Kidney (tissue), 14 donors: Measurements from ENCODE around the gene SCUBE3. TPM values are rescaled to one million over a fixed set of nuclear protein-coding genes. Genes with fewer than 3 reads are reported as not detected.

Experiments
- DNase-seq, 5 donors: peaks; one replicate each; pipeline ENCODE4 v3.0.0-alpha.2; 2013 to 2020
- FAIRE-seq: peaks from 2 replicates; lab custom pipeline; 2012; peaks lifted over from hg19 to GRCh38; lab: Jason Lieb, UNC
- H3K27ac ChIP-seq, 2 donors: one replicate each; pipeline ENCODE4 v1.7.0; 2013; ENCODE audit warnings: low read depth in 2 of 2, low read length in 2 of 2, inconsistent platforms in 1 of 2
- H3K27me3 ChIP-seq: one replicate; pipeline ENCODE4 v1.7.1; 2013; ENCODE audit warnings: low read length, inconsistent platforms; ENCODE audit not compliant: control insufficient read depth, insufficient read depth
- H3K36me3 ChIP-seq, 3 donors: one replicate each; pipeline versions ENCODE4 v1.7.0 to v1.7.1; 2013; ENCODE audit warnings: low read length in 3 of 3, control low read depth in 1 of 3, inconsistent platforms in 1 of 3; ENCODE audit not compliant: insufficient read depth in 3 of 3, control insufficient read depth in 2 of 3
- H3K4me1 ChIP-seq, 3 donors: one replicate each; pipeline versions ENCODE4 v1.7.0 to v1.7.1; 2013; ENCODE audit warnings: low read length in 3 of 3, inconsistent platforms in 1 of 3, low read depth in 1 of 3; ENCODE audit not compliant: control insufficient read depth in 2 of 3, insufficient read depth in 2 of 3
- H3K4me3 ChIP-seq, 3 donors: one replicate each; pipeline versions ENCODE4 v1.7.0 to v1.8.1; 2013; ENCODE audit warnings: low read length in 3 of 3, control low read depth in 1 of 3, inconsistent platforms in 1 of 3
- H3K9ac ChIP-seq, 3 donors: one replicate each; pipeline versions ENCODE4 v1.7.0 to v1.7.1; 2013; ENCODE audit warnings: low read length in 3 of 3, control low read depth in 1 of 3, inconsistent platforms in 1 of 3
- H3K9me3 ChIP-seq, 3 donors: one replicate each; pipeline versions ENCODE4 v1.7.0 to v1.7.1; 2013; ENCODE audit warnings: low read length in 3 of 3, control low read depth in 1 of 3, inconsistent platforms in 1 of 3; ENCODE audit not compliant: control insufficient read depth in 2 of 3, insufficient read depth in 1 of 3
- CTCF ChIP-seq: IDR thresholded peaks from 3 replicates; pipeline ENCODE4 v1.5.1; 2012; ENCODE audit warnings: mild to moderate bottlenecking, moderate library complexity, borderline replicate concordance; ENCODE audit not compliant: insufficient read depth; ENCODE audit errors: extremely low read depth
- intact Hi-C: fragments of 100-400 bp; cut with DNase I; formaldehyde crosslinking; loops from one replicate; pipeline ENCODE4 v1.11.1; 2022
- polyA plus RNA-seq: library from polyadenylated mRNA; stranded (reverse); fragments of 350-450 nt; fragmentation: Illumina TruSeq; extraction: RNeasy Lipid Tissue Mini Kit (QIAGEN cat#74804); gene quantifications from one replicate; pipeline ENCODE4 v1.2.3, GENCODE V29; 2014; ENCODE audit warnings: low read depth, low replicate concordance; ENCODE audit not compliant: insufficient read depth
- total RNA-seq: library from RNA; stranded (reverse); fragmentation: NEBNext Ultra II Directional; extraction: Animal tissue kit (Norgen Biotek cat#: 25700); gene quantifications from one replicate; pipeline ENCODE4 v1.2.1, GENCODE V29; 2021
- donor health status: control.
- donor health status: control.
- donor health status: control.
- donor health status: control.
- donor health status: control.
- donor health status: DM: yes; HTN: yes; CAD: no.
- donor health status: Normal renal cell carcinoma (clear cell type).

Gene SCUBE3
- total and polyA plus RNA-seq, 2 donors from 2014 or later: 2.5 to 4.5 TPM

- TF ChIP-seq CTCF: no peak
- FAIRE-seq: no peak
- H3K4me3 ChIP-seq: no peak overlapping the region
- no peak overlapping the region for H3K9ac ChIP-seq
- H3K36me3 ChIP-seq: no peaks in the 10 kb centered on the region
- no peaks in the 10 kb centered on the region for H3K9me3 ChIP-seq
- DNase-seq: no peak
- no peak overlapping the region for H3K27ac ChIP-seq
- H3K27me3 ChIP-seq: no peaks in the 10 kb centered on the region
- intact Hi-C loops: no loop called here
- H3K4me1 ChIP-seq: peaks cover 0 to 3% (median 0%) of the 10 kb centered on the region in 3 donors
Observed at GRCh38 chr6:35173427-35174087, 40.2 kb upstream of the SCUBE3 start.

- H3K27me3 ChIP-seq: no peaks in the 10 kb centered on the region
- no peak overlapping the region for H3K9ac ChIP-seq
- DNase-seq: no peak
- no peak overlapping the region for H3K4me3 ChIP-seq
- no peak for TF ChIP-seq CTCF
- H3K27ac ChIP-seq: no peak overlapping the region
- H3K4me1 ChIP-seq: no peaks in the 10 kb centered on the region
- no peak for FAIRE-seq
- intact Hi-C loops: no loop called here
- no peaks in the 10 kb centered on the region for H3K9me3 ChIP-seq
- H3K36me3 ChIP-seq: no peaks in the 10 kb centered on the region
Observed at GRCh38 chr6:35174088-35174434, 39.7 kb upstream of the SCUBE3 start.

- DNase-seq (no peak), FAIRE-seq (no peak)
- Histone ChIP-seq H3K9ac (no peak overlapping the region), H3K27me3 (no peaks in the 10 kb centered on the region), H3K9me3 (no peaks in the 10 kb centered on the region), H3K4me3 (no peak overlapping the region), H3K27ac (no peak overlapping the region), H3K36me3 (no peaks in the 10 kb centered on the region), H3K4me1 (no peaks in the 10 kb centered on the region)
- intact Hi-C loops: no loop called here
- TF ChIP-seq CTCF: no peak
Observed at GRCh38 chr6:35174501-35174900, 39.3 kb upstream of the SCUBE3 start.
